ENCODE data around the gene FMOD. TPM values are rescaled to one million over a fixed set of nuclear protein-coding genes. Genes with fewer than 3 reads are reported as not detected.

FMOD gene
- total and polyA plus RNA-seq, 2 donors (not counting 1 experiment from before 2014, with no cell fraction given), result 3.3 to 9.0 TPM

DNA sequence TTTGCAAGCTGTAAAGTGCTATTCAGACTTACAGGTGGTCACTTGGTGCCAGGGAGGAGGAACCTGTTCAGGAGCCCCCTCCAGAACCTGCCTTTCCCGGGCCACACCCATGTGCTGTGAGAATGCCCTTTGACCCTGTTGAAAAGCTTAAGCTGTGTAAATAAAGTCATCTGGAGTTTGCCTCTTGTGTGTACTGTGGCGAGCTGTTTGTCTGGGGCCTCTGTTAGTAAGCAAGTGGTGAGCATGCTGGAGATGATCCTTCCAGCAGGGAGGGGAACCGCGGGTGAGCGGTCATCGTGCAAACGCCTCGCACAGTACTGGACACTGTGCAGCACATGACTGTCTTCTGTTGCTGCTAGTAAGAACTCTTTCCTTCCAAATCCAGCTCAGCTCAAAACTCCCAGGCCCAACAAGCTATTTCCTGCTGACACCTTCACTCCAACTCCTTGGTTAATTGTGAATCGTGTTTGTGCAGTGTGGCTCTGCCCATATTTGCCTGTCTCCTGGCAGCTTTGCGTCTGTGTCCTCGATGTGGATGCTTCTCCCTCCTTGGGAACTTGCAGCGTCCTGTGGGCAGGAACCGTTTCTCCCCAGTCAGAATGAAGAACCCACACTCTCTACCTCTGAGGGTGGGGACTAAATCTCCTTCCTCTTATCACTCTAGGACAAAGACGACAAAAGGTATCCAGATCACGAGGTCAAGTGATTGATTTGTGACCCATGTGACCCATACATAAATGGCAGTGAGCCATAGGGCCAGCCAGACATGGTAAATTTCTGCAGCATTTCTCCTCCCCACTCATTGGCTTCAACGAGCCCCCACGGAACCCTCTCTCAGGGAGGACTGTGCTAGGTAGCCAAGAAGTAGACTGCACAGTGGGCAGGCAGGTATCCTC lies 59.5 kb downstream of the FMOD start:
- no peak overlapping the region for H3K4me3 ChIP-seq (replicated peaks in 1 of 4; ENCODE audit: control extremely low read depth in 1 of 4, insufficient read depth in 1 of 4, low read depth in 3 of 4, low read length in 4 of 4)
- DNase-seq (ENCODE audit: low read depth in 2 of 2), result no peak
- H3K27ac ChIP-seq (ENCODE audit: insufficient read depth, low read length), result no peak overlapping the region
- H3K79me2 ChIP-seq (ENCODE audit: control insufficient read depth, insufficient read depth, low read length), result no peaks in the 10 kb centered on the region
- no peaks in the 10 kb centered on the region for H3K9me3 ChIP-seq (ENCODE audit: control insufficient read depth, insufficient read depth, low read depth, low read length)
- no peak overlapping the region for H3K4me2 ChIP-seq (ENCODE audit: extremely low read depth, insufficient read depth, low read length)
- peaks cover 2% of the 10 kb centered on the region for H3K4me1 ChIP-seq (ENCODE audit: control insufficient read depth, extremely low read depth, insufficient read depth, low read length)
- no peak overlapping the region for H2AFZ ChIP-seq (ENCODE audit: low read length)
- no peak for TF ChIP-seq EZH2 (IDR thresholded peaks at IDR 0.05; ENCODE audit: low read length, missing control alignments)
- TF ChIP-seq, protein P1, sequence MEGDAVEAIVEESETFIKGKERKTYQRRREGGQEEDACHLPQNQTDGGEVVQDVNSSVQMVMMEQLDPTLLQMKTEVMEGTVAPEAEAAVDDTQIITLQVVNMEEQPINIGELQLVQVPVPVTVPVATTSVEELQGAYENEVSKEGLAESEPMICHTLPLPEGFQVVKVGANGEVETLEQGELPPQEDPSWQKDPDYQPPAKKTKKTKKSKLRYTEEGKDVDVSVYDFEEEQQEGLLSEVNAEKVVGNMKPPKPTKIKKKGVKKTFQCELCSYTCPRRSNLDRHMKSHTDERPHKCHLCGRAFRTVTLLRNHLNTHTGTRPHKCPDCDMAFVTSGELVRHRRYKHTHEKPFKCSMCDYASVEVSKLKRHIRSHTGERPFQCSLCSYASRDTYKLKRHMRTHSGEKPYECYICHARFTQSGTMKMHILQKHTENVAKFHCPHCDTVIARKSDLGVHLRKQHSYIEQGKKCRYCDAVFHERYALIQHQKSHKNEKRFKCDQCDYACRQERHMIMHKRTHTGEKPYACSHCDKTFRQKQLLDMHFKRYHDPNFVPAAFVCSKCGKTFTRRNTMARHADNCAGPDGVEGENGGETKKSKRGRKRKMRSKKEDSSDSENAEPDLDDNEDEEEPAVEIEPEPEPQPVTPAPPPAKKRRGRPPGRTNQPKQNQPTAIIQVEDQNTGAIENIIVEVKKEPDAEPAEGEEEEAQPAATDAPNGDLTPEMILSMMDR (conservative IDR thresholded peaks at IDR 0.05 in 1 of 2, IDR thresholded peaks at IDR 0.05 in 1 of 2; ENCODE audit: low read depth in 1 of 2, low read length in 2 of 2), result no peak
- no peaks in the 10 kb centered on the region for H3K36me3 ChIP-seq (ENCODE audit: control insufficient read depth, insufficient read depth, low read length)
- no peaks in the 10 kb centered on the region for H4K20me1 ChIP-seq (ENCODE audit: control insufficient read depth, extremely low read depth, insufficient read depth, low read length)
- no peak overlapping the region for H3K9ac ChIP-seq (ENCODE audit: insufficient read depth, low read length)
- peaks cover 29% of the 10 kb centered on the region for H3K27me3 ChIP-seq (ENCODE audit: control insufficient read depth, insufficient read depth, low read length)

Other genes starting within 250 kb of the FMOD start
- 1.5 and 10.8 TPM in 2 replicates for gene ADORA1, start 223.4 kb downstream of the FMOD start, total RNA-seq
- 1.3 and 6.1 TPM in 2 replicates for gene ADORA1, start 223.4 kb downstream of the FMOD start, polyA plus RNA-seq
- gene MYBPH, start 175.3 kb downstream of the FMOD start, total RNA-seq, result 0.17 and 0.26 TPM in 2 replicates
- gene MYBPH, start 175.3 kb downstream of the FMOD start, polyA plus RNA-seq, result 0.71 and 5.5 TPM in 2 replicates
- gene CHI3L1, start 164.4 kb downstream of the FMOD start, total RNA-seq, result 3.0 and 17.5 TPM in 2 replicates
- gene CHI3L1, start 164.4 kb downstream of the FMOD start, polyA plus RNA-seq, result 4.2 and 42.8 TPM in 2 replicates
- gene CHIT1, start 121.4 kb downstream of the FMOD start, total RNA-seq, result not detected in 2 replicates
- not detected in 2 replicates for gene CHIT1, start 121.4 kb downstream of the FMOD start, polyA plus RNA-seq
- 20.3 and 26.3 TPM in 2 replicates for gene BTG2, start 45.6 kb downstream of the FMOD start, total RNA-seq
- 9.8 and 12.2 TPM in 2 replicates for gene BTG2, start 45.6 kb downstream of the FMOD start, polyA plus RNA-seq
- gene PRELP, start 124.7 kb upstream of the FMOD start, total RNA-seq, result 4.5 and 4.9 TPM in 2 replicates
- gene PRELP, start 124.7 kb upstream of the FMOD start, polyA plus RNA-seq, result 2.8 and 13.9 TPM in 2 replicates
- not detected in 2 replicates for gene OPTC, start 143.0 kb upstream of the FMOD start, total RNA-seq
- gene OPTC, start 143.0 kb upstream of the FMOD start, polyA plus RNA-seq, result not detected in 2 replicates